Adrenal gland (tissue), 5 donors: ENCODE data around the gene GABARAP.
A peak's percentile ranks its signal among the peaks of the same experiment; 100 is the strongest.

Source experiments
- POLR2A ChIP-seq, 2 donors: fragments of 450-650 bp; IDR thresholded peaks; one replicate each; pipeline ENCODE4 v1.6.1; 2017; ENCODE audit warnings: antibody characterized with exemption in 2 of 2, mild to moderate bottlenecking in 2 of 2, moderate library complexity in 1 of 2
- TF ChIP-seq, protein P1 (sequence below), 6 experiments: fragments of 450-650 bp in 4 of 6; fragments of 200-600 bp in 2 of 6; sonication (generic) in 1 of 6; IDR thresholded peaks; 1 replicate in 5 of 6; 2 replicates in 1 of 6; pipeline versions ENCODE4 v1.5.1 to v1.8.0; 2016 to 2021; ENCODE audit warnings: antibody characterized with exemption in 6 of 6, mild to moderate bottlenecking in 2 of 6, moderate library complexity in 1 of 6
- donor health status: DM: no; HTN: no; CAD: no.

GRCh38 chr17:7281074-7281952 is 39.1 kb upstream of the GABARAP start, which contains the start of gene SLC2A4:
- TF ChIP-seq, protein P1, sequence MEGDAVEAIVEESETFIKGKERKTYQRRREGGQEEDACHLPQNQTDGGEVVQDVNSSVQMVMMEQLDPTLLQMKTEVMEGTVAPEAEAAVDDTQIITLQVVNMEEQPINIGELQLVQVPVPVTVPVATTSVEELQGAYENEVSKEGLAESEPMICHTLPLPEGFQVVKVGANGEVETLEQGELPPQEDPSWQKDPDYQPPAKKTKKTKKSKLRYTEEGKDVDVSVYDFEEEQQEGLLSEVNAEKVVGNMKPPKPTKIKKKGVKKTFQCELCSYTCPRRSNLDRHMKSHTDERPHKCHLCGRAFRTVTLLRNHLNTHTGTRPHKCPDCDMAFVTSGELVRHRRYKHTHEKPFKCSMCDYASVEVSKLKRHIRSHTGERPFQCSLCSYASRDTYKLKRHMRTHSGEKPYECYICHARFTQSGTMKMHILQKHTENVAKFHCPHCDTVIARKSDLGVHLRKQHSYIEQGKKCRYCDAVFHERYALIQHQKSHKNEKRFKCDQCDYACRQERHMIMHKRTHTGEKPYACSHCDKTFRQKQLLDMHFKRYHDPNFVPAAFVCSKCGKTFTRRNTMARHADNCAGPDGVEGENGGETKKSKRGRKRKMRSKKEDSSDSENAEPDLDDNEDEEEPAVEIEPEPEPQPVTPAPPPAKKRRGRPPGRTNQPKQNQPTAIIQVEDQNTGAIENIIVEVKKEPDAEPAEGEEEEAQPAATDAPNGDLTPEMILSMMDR (IDR thresholded peaks at IDR 0.05), result peak in 1 of 6 experiments; percentile 31
- peak in 1 of 2 donors; percentile 52 for TF ChIP-seq POLR2A (IDR thresholded peaks at IDR 0.05)
